ENCODE measurements around the gene MZF1. TPM values are rescaled to one million over a fixed set of nuclear protein-coding genes. Genes with fewer than 3 reads are reported as not detected.

The MZF1 gene
- total RNA-seq, 1 donor from 2014 or later, result 23.7 TPM

DNA sequence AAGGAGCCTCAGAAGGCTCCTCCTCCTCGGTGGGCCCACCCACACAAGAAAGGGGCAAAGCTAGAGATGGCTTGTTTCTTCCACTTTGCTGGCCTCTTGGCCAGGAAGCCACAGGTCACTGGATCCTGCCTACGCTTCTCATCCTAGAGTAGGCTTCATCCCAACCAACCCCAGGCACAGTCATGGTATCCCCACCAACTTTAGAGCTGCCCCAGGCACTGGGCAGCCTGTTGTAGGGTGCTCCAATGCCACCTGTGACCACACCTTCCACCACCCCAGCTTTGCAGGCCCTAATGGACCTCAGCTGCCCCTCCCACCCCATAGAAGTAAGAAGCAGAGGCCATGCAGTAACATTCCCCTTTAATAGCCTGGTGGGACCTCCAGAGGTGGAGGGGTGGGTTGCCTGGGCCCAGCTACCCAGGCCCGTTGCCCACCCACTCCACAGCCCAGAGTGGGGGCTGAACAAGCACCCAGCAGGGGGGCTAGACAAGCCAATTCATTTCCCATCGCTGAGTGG lies 17.7 kb downstream of the MZF1 start:
- H3K4me3 Mint-ChIP-seq, result peak overlapping the region; percentile 96
- no peaks in the 10 kb centered on the region for H3K9me3 Mint-ChIP-seq
- DNase-seq, result no peak
- intact Hi-C loops (cut with micrococcal nuclease), result loop anchor here (1.0 to 2.0 kb wide), 3 partner anchors 11 to 79 kb away; partner anchors contain the start of genes TRIM28 and ZNF446
- peaks cover 70% of the 10 kb centered on the region for H3K36me3 Mint-ChIP-seq (ENCODE audit: low read depth)
- H3K27ac Mint-ChIP-seq, result peak overlapping the region; percentile 96
- H3K4me1 Mint-ChIP-seq, result peaks cover 53% of the 10 kb centered on the region
- H3K27me3 Mint-ChIP-seq, result no peaks in the 10 kb centered on the region

DNA sequence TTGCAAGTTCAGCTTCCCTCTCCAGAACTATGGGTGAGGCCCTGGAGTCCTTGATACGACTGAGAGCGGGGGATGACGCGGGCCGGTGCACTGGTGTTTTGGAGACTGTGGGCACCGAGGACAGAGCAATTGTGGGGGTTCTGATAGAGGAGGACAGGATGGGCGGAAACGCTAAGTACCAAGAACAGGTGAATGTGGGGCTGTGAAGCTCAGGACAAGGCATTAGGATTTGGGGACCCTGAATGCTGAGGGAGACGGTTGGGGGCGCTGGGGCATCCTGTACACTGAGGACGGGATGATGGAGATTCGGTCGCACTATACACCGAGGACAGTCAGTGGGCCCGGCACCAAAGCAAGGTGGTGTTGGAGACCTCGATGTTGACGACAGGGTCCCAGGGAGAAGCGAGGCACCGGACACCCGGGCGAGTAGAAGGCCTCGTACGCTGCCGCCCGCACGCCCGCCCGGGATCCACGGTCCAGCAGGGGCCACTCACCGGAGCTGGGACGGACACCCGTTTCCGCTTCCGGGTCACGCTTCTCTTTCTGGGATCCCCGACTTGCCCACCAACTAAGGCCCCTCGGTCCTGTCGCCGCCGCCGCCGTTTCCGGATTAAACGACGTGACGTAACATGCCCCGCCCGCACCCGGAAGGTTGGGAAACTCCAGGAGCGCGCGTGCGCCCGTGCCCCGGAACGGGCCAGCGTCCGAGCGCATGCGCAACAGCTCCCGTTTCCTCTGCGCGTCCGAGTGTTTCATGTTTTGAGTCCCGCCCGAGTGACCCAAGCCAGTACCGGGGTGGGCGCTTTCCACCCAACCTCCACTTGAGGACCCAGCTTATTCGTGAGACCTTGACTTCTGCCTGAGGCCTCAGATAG lies 18.4 kb downstream of the MZF1 start, which contains the start of gene CHMP2A:
TSS of gene CHMP2A (minus strand) at position 612 of the 875 bp plus-strand sequence. CDS start 893 bp downstream, outside the sequence.
- Mint-ChIP-seq H3K27ac (peak within 1 kb of the TSS; percentile 97), H3K4me1 (peaks cover 51% of the 10 kb centered on the region), H3K9me3 (no peaks in the 10 kb centered on the region), H3K36me3 (ENCODE audit: low read depth) (peaks cover 75% of the 10 kb centered on the region), H3K4me3 (peak within 1 kb of the TSS; percentile 96), H3K27me3 (no peaks in the 10 kb centered on the region)
- intact Hi-C loops (cut with micrococcal nuclease), result loop anchor here (1.0 to 2.0 kb wide), 3 partner anchors 10 to 78 kb away; partner anchors contain the start of genes TRIM28 and ZNF446
- peak; percentile 100 for DNase-seq

DNA sequence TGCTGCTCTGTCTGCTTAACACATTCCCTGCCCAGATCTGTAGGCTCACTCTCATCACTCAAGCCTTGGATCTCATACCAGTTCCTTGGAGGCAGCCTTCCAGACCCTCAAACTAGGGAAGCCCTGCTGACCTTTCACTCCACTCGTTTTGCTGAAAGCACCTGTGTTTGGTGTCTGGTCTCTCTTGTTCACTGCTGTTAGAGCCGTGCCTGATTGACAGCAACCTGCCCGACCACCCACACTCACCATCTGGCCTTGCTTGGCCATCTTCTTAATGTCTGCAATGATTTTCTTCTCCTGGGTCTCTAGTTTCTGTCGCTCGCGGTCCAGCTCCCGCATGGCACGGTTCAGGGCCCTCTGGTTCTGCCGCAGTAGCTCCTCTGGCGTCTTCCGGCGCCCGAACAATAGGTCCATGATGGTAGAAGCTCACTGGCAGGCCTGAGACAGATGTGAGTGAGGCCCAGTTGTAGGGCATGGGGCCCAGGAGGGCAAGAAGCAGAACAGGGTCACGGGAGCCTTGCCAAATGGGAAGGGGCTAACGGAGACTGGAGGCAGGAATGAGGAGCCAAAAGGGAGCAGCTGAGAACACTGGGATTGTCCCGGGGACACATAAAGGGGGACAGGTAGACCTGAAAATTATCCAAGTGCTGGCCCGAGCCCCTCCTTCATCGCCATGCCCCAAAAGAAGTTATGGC lies 19.2 kb downstream of the MZF1 start:
- Mint-ChIP-seq H3K4me3 (peak overlapping the region; percentile 96), H3K27me3 (no peaks in the 10 kb centered on the region), H3K27ac (peak overlapping the region; percentile 96), H3K36me3 (ENCODE audit: low read depth) (peaks cover 77% of the 10 kb centered on the region), H3K4me1 (peaks cover 48% of the 10 kb centered on the region), H3K9me3 (no peaks in the 10 kb centered on the region)
- DNase-seq, result peak; percentile 67
- intact Hi-C loops (cut with micrococcal nuclease), result loop anchor here (2.0 kb wide), 1 partner anchor 77 kb away; the partner anchor contains the start of gene ZNF446

DNA sequence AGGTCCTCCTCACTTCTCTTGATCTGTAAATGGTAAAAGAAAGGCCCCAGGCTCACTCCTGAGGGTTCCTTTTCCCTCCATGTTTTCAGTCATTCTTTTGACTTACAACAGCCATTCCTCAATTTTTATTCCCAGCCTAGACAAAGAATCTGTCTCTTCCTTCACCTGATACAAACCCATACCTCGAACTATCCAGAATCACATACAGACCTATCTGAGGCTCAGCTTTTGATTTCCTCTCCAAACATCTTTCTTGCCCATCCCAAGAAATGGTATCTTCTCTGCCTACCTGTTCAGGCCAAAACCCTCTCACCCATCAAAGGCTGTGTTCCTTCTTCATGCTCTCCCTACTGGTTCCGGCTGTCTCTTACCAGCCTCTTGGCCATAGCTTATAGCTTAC lies 20.5 kb downstream of the MZF1 start:
- Mint-ChIP-seq H3K36me3 (ENCODE audit: low read depth) (peaks cover 80% of the 10 kb centered on the region), H3K4me3 (no peak overlapping the region), H3K4me1 (peaks cover 45% of the 10 kb centered on the region), H3K27ac (peak overlapping the region; percentile 56), H3K27me3 (no peaks in the 10 kb centered on the region), H3K9me3 (no peaks in the 10 kb centered on the region)
- no peak for DNase-seq
- intact Hi-C loops (cut with micrococcal nuclease), result no loop called here

DNA sequence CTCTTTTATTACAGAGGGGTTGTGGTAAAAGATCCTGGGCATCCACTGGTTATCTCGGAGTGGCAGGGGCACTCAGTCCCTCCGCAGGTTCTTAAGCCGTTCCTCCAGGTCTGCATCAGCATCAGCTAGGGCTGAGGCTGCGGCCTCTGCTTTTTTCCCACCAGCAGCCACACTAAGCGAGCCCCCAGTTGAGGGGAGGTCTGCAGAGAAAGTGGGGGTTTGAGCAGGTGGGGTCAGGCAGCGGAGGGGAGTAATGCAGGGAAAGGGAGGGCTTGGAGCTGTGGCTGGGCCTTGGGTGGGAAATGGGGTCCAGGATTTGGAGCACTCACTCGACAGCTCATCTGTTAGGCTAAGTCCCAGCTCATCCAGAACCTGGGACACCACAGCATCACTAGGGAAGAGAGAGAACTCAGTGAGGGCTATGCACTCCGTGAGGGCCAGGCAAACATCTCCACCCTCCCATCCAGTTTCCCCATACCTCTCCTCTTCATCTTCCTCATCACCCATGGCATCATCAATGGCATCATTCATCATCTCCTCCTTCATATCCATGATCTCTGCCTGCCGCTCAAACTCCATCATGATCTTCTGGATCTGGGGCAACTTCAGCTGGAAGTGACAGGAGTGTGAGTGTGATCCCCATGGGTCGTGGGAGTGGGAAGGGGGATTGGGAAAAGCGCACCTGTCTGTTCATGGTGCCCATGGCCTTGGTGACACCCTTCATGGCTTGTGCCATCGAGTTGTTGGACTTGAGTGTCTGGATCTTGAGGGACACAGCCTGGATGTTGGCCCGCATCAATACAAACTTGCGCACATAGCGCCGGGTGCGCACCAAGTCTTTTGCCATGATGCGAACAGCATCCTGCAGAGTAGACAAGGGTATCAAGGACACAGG lies 21.3 kb downstream of the MZF1 start:
- Mint-ChIP-seq H3K36me3 (ENCODE audit: low read depth) (peaks cover 81% of the 10 kb centered on the region), H3K27me3 (no peaks in the 10 kb centered on the region), H3K4me1 (peaks cover 39% of the 10 kb centered on the region), H3K27ac (peak overlapping the region; percentile 10), H3K4me3 (no peak overlapping the region), H3K9me3 (no peaks in the 10 kb centered on the region)
- intact Hi-C loops (cut with micrococcal nuclease), result no loop called here
- DNase-seq, result peak; percentile 61

DNA sequence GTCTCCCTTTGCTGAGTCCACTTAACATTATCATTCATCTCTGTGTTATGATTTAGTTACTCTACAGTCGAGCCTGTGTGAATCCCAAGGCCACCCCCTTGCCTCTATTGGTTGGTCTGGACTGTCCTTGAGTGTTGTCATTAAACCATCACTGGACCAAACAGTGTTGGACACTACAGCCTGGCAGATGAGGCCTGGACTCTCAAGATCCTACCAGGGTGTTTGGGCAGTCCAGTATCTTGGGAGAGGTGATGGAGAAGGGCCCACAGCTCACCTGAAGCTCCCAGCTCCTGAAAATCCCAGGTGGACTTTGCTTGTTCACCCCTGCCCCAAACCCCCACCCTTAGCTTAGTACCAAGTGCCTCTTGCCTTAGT lies 22.0 kb downstream of the MZF1 start:
- Mint-ChIP-seq H3K4me1 (peaks cover 40% of the 10 kb centered on the region), H3K27ac (no peak overlapping the region), H3K27me3 (no peaks in the 10 kb centered on the region), H3K9me3 (no peaks in the 10 kb centered on the region), H3K4me3 (no peak overlapping the region), H3K36me3 (ENCODE audit: low read depth) (peaks cover 81% of the 10 kb centered on the region)
- intact Hi-C loops (cut with micrococcal nuclease), result no loop called here
- DNase-seq, result no peak

DNA sequence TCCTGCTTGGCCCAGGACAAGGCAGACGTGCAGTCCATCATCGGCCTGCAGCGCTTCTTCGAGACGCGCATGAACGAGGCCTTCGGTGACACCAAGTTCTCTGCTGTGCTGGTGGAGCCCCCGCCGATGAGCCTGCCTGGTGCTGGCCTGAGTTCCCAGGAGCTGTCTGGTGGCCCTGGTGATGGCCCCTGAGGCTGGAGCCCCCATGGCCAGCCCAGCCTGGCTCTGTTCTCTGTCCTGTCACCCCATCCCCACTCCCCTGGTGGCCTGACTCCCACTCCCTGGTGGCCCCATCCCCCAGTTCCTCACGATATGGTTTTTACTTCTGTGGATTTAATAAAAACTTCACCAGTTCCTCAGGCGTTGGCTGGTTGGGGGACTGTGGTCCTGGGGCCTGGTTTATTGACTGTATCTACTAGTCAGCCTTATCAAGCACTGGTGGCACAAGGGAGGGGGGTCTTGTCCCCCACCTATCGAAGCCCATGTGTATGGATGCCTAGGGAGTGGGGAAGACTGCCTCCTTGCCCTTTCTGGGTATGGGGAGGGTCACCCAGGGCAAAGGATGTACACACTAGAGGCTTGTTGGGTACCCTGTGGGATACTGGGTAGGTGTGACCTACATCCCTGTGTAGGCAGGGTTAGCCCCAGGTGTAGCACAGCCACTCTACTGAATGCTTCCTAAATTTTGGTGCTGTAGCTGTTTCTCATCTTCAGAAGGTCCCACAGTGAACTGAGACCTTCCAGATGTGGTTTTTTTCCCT lies 22.6 kb downstream of the MZF1 start:
- Mint-ChIP-seq H3K9me3 (no peaks in the 10 kb centered on the region), H3K4me3 (no peak overlapping the region), H3K27ac (no peak overlapping the region), H3K36me3 (ENCODE audit: low read depth) (peaks cover 83% of the 10 kb centered on the region), H3K27me3 (no peaks in the 10 kb centered on the region), H3K4me1 (peaks cover 45% of the 10 kb centered on the region)
- peak; percentile 59 for DNase-seq
- intact Hi-C loops (cut with micrococcal nuclease), result no loop called here

DNA sequence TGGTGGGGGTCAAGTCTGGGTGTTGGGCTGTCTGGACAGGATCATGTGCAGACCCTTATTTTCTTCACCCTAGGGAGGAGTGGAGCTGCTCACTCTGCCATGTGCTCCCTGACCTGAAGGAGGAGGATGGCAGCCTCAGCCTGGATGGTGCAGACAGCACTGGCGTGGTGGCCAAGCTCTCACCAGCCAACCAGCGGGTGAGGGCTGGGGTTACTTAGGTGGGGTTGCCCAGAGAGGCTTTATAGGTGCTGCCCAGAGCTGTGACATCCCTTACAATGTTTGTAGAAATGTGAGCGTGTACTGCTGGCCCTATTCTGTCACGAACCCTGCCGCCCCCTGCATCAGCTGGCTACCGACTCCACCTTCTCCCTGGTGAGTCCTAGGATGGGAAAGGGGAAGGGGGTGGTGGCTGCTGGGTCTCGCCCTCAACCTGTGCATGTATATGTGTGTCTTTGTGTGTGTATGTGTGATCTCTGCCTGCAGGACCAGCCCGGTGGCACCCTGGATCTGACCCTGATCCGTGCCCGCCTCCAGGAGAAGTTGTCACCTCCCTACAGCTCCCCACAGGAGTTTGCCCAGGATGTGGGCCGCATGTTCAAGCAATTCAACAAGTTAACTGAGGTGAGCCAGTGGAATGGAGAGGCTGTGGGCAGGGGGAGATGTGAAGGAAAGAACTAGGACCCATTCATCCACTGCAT lies 23.3 kb downstream of the MZF1 start:
- no peak overlapping the region for H3K27ac Mint-ChIP-seq
- no peaks in the 10 kb centered on the region for H3K9me3 Mint-ChIP-seq

DNA sequence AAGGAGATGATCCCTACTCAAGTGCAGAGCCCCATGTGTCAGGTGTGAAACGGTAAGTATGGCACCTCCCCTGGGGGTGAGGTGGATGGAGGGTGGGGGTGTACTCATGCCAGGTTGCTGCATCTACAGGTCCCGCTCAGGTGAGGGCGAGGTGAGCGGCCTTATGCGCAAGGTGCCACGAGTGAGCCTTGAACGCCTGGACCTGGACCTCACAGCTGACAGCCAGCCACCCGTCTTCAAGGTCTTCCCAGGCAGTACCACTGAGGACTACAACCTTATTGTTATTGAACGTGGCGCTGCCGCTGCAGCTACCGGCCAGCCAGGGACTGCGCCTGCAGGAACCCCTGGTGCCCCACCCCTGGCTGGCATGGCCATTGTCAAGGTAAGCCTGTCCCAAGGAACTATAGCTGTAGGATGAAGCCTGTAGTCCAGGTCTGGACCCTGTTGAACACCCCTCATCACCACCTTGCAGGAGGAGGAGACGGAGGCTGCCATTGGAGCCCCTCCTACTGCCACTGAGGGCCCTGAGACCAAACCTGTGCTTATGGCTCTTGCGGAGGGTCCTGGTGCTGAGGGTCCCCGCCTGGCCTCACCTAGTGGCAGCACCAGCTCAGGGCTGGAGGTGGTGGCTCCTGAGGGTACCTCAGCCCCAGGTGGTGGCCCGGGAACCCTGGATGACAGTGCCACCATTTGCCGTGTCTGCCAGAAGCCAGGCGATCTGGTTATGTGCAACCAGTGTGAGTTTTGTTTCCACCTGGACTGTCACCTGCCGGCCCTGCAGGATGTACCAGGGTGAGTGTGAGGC lies 24.1 kb downstream of the MZF1 start:
- no peak for DNase-seq
- Mint-ChIP-seq H3K27me3 (no peaks in the 10 kb centered on the region), H3K4me3 (no peak overlapping the region), H3K27ac (no peak overlapping the region), H3K36me3 (ENCODE audit: low read depth) (peaks cover 79% of the 10 kb centered on the region), H3K9me3 (no peaks in the 10 kb centered on the region), H3K4me1 (peaks cover 36% of the 10 kb centered on the region)
- intact Hi-C loops (cut with micrococcal nuclease), result no loop called here

More for the DNA sequence above, 23.3 kb downstream of the MZF1 start:
- H3K4me1 Mint-ChIP-seq, result peaks cover 41% of the 10 kb centered on the region
- no peak for DNase-seq
- H3K27me3 Mint-ChIP-seq, result no peaks in the 10 kb centered on the region
- peaks cover 83% of the 10 kb centered on the region for H3K36me3 Mint-ChIP-seq (ENCODE audit: low read depth)
- no peak overlapping the region for H3K4me3 Mint-ChIP-seq
- intact Hi-C loops (cut with micrococcal nuclease), result no loop called here

DNA sequence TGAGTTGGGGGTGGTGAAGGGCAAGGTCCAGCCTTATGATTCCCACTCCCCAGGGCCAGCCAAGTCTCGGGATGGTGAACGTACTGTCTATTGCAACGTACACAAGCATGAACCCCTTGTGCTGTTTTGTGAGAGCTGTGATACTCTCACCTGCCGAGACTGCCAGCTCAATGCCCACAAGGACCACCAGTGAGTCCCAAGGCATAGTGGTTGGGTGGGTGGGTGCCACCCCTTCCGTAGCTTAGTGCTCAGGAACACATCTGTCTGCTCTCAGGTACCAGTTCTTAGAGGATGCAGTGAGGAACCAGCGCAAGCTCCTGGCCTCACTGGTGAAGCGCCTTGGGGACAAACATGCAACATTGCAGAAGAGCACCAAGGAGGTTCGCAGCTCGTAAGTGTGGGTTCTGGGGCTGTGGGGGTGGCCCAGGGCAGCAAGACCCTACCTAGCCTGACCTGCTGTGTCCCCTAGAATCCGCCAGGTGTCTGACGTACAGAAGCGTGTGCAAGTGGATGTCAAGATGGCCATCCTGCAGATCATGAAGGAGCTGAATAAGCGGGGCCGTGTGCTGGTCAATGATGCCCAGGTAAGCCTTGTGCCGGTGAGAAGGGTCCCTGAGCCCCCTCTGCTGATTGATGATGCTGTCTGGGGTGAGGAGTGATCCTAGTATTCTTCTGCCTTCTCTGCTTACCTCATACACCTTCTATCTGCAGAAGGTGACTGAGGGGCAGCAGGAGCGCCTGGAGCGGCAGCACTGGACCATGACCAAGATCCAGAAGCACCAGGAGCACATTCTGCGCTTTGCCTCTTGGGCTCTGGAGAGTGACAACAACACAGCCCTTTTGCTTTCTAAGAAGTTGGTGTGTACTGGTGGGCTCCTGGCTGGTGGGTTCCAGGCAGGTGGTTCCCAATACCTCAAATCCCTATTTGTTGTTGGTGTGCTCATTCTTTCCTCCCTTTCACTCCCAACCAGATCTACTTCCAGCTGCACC lies 25.5 kb downstream of the MZF1 start:
- Mint-ChIP-seq H3K27ac (no peak overlapping the region), H3K9me3 (no peaks in the 10 kb centered on the region), H3K4me1 (peaks cover 35% of the 10 kb centered on the region), H3K36me3 (ENCODE audit: low read depth) (peaks cover 70% of the 10 kb centered on the region), H3K4me3 (no peak overlapping the region), H3K27me3 (peaks cover 7% of the 10 kb centered on the region)
- intact Hi-C loops (cut with micrococcal nuclease), result no loop called here
- DNase-seq, result no peak

DNA sequence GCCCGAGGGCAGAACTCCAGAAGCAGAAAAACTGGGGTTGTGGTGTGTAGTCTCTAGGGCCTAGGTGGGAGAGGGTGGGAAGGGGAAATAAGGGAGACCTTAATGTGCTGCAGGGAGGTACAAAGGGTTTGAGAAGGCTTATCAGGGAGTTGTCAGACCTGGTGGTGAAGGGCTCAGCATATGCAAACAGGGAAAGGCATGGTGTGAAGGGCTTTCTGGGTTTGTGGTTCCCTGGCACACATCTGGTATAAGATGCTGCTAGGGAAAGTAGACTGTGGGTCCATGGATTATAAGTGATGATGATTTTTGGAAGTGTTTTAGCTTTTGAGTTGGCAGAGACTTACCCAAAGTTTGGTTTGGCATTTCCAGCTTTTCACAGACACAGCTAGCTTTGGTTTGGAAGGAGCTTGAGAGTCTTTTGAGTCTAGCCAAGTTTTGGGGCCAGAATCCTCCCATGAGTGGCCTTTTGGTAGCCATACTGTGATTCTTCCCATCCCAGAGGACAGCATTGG lies 27.1 kb downstream of the MZF1 start:
- Mint-ChIP-seq H3K36me3 (ENCODE audit: low read depth) (peaks cover 56% of the 10 kb centered on the region), H3K27ac (peak overlapping the region; percentile 74), H3K9me3 (no peaks in the 10 kb centered on the region), H3K27me3 (peaks cover 12% of the 10 kb centered on the region), H3K4me3 (peak overlapping the region; percentile 94), H3K4me1 (peaks cover 30% of the 10 kb centered on the region)
- intact Hi-C loops (cut with micrococcal nuclease), result no loop called here
- no peak for DNase-seq

Measured in activated CD4-positive, alpha-beta T cell treated with anti-CD3 and anti-CD28 coated beads, Interleukin-2, amount 10 ng/mL, durations not matched to agents 24 days and 14 days (primary cell).